ENCODE results near the gene HDAC4. TPM values are rescaled to one million over a fixed set of nuclear protein-coding genes. Genes with fewer than 3 reads are reported as not detected.

Gene HDAC4
- polyA plus RNA-seq, 2 of the 4 experiments (the other 2 are of a cell fraction): 8.6 to 10.4 TPM

DNA sequence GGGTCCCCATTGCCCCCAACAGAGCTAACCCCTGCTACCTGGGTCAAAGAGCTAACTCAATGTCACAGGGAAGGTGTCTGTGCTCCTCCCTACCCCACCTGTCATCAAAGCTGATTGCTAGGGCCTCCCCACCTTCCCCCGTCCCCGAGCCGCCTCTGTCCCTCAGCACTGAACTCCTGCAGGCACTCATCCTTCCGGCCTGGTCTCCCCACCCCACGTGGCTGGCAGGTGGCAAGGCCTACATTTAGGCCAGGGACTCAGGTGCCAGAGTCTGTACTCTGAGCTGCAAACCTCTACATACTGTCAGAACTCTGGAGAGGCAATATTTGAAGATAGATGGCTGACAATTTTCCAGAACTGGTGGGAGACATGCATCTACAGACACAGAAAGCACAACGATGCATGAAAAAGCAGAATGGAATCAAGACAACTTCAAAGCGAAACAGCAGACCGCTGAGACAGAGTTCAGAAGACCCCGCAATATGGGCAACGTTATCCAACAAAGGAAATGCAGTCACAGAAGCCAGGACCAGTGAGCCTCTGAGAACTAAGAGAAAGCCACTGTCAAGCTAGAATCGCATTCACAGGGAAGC, 195.8 kb downstream of the HDAC4 start:
- H3K4me2 ChIP-seq: no peak overlapping the region
- FAIRE-seq (no peak), DNase-seq (ENCODE audit: low read depth in 1 of 2, low spot score in 1 of 2) (no peak), ATAC-seq (no peak)
- ChIA-PET CTCF (interaction anchor here (1.1 to 1.4 kb wide), 2 partner anchors 9 to 12 kb away, joined by 3 read pairs; no protein-coding TSS in a partner anchor), POLR2A (no interaction called here)
- no peaks in the 10 kb centered on the region for H3K9me3 ChIP-seq
- no peak overlapping the region for H3K27ac ChIP-seq
- TF ChIP-seq JUN (IDR thresholded peaks at IDR 0.05) (no peak), FOSB (CRISPR knock-in tag; IDR thresholded peaks at IDR 0.05) (no peak), ZSCAN20 (CRISPR knock-in tag; IDR thresholded peaks at IDR 0.05) (no peak), NPAS2 (CRISPR knock-in tag; IDR thresholded peaks at IDR 0.05; ENCODE audit: borderline replicate concordance) (no peak), NR3C1 (IDR thresholded peaks at IDR 0.05) (no peak), CHD4 (IDR thresholded peaks at IDR 0.05; ENCODE audit: borderline replicate concordance) (no peak), PBX3 (IDR thresholded peaks at IDR 0.05) (no peak), CBX2 (IDR thresholded peaks at IDR 0.05; ENCODE audit: borderline replicate concordance, low read depth) (no peak), POLR2AphosphoS2 (conservative IDR thresholded peaks at IDR 0.05; ENCODE audit: low read length) (no peak), TFCP2L1 (CRISPR knock-in tag; IDR thresholded peaks at IDR 0.05) (no peak), USF2 (IDR thresholded peaks at IDR 0.05) (no peak), REST (IDR thresholded peaks at IDR 0.05) (no peak)
- H3K4me1 ChIP-seq: no peaks in the 10 kb centered on the region
- H3K4me3 ChIP-seq: no peak overlapping the region
- 73% methylated on average over 11 of the region's 11 CpGs for WGBS (ENCODE audit: missing lambda C conversion rate)

DNA sequence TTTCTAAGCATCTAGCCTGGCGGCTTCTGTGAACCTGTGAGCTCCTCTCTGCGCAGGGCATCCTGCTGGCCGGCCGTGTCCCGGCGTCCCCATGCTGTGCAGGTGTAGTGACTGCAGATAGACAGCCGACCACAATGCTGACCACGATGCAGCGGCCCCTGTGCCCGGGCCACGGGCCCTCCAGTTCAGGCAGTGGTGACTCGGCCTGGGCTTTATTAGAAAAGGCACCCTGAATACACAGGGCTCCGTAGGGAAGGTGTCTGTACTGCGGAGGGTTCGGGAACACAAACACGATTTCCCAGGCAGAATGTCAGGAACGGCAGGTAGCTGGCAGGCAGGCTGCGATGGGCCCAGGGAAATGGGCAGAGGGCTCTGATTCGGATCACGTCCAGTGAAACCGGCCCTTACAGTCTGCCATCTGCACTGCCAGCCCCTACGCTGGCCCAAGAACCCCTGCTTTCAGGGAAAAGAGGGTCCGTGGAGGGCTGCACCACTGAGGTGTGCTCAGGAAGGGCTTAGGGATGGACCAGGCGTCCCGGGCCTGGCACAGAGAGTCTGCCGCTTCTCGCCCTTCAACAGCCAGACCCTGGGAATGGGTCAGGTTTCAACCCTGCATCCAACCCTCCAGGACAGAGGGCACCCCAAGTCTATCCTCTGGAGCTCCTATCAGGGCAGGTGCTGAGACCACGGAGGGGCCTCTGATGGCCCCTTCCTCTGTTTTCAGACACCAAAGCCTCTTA, 196.5 kb downstream of the HDAC4 start:
- DNase-seq (ENCODE audit: low read depth in 1 of 2, low spot score in 1 of 2) (no peak), ATAC-seq (no peak), FAIRE-seq (no peak)
- Histone ChIP-seq H3K4me1 (no peaks in the 10 kb centered on the region), H3K9me3 (no peaks in the 10 kb centered on the region), H3K27ac (no peak overlapping the region), H3K4me3 (no peak overlapping the region), H3K4me2 (no peak overlapping the region)
- CTCF ChIA-PET: interaction anchor here (1.1 to 1.4 kb wide), 2 partner anchors 9 to 11 kb away, joined by 3 read pairs; no protein-coding TSS in a partner anchor
- WGBS (ENCODE audit: missing lambda C conversion rate): 92% methylated on average over 25 of the region's 28 CpGs
- TF ChIP-seq SREBF2 (IDR thresholded peaks at IDR 0.05): no peak
- no peak for TF ChIP-seq FOXS1 (CRISPR knock-in tag; IDR thresholded peaks at IDR 0.05)
- TF ChIP-seq CEBPB (IDR thresholded peaks at IDR 0.05): no peak
- TF ChIP-seq CBX2 (IDR thresholded peaks at IDR 0.05; ENCODE audit: borderline replicate concordance, low read depth): no peak
- no peak for TF ChIP-seq REST (IDR thresholded peaks at IDR 0.05)
- no peak for TF ChIP-seq NFE2L2 (conservative IDR thresholded peaks at IDR 0.05; ENCODE audit: low read length)
- TF ChIP-seq EP300 (IDR thresholded peaks at IDR 0.05): no peak
- no peak for TF ChIP-seq HDAC2 (IDR thresholded peaks at IDR 0.05)
- TF ChIP-seq FOSL2 (IDR thresholded peaks at IDR 0.05): no peak
- no peak for TF ChIP-seq FOSL2 (CRISPR knock-in tag; IDR thresholded peaks at IDR 0.05)
- no peak for TF ChIP-seq MAX (IDR thresholded peaks at IDR 0.05)
- no peak for TF ChIP-seq GATA3 (IDR thresholded peaks at IDR 0.05; ENCODE audit: borderline replicate concordance)
- no peak for TF ChIP-seq HOXB5 (CRISPR knock-in tag; IDR thresholded peaks at IDR 0.05)
- TF ChIP-seq HOXA7 (CRISPR knock-in tag; IDR thresholded peaks at IDR 0.05): no peak
- no peak for TF ChIP-seq TP53 (CRISPR knock-in tag; IDR thresholded peaks at IDR 0.05)
- no peak for TF ChIP-seq RNF2 (IDR thresholded peaks at IDR 0.05; ENCODE audit: borderline replicate concordance, low read depth)
- POLR2A ChIA-PET: no interaction called here

Data from A549 (cell line).